ENCODE data around the gene ABLIM1. TPM values are rescaled to one million over a fixed set of nuclear protein-coding genes. Genes with fewer than 3 reads are reported as not detected.

The ABLIM1 gene
- total RNA-seq, 4 donors from 2014 or later = 84.7 to 203 (median 150) TPM

DNA sequence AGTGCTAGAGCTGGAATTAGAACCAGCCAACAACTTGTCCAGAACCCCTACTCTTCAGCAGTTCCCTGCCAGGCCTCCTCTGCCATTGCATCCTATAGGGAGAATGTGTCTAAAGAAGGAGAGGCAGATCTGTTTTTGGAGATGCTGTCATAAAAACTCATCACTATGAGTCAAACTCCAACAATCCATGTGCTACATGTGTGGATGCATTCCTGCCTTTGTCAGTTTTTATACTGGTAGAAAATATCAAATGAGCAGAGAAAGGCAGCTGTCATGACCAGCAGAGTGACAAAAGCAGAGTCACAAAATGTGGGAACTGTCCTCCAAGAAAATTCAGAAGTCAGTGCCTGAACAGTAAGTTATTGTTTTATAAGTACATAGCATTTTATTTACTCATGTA, 93.0 kb downstream of the ABLIM1 start:
- no peaks in the 10 kb centered on the region for H3K36me3 ChIP-seq
- DNase-seq = no peak

DNA sequence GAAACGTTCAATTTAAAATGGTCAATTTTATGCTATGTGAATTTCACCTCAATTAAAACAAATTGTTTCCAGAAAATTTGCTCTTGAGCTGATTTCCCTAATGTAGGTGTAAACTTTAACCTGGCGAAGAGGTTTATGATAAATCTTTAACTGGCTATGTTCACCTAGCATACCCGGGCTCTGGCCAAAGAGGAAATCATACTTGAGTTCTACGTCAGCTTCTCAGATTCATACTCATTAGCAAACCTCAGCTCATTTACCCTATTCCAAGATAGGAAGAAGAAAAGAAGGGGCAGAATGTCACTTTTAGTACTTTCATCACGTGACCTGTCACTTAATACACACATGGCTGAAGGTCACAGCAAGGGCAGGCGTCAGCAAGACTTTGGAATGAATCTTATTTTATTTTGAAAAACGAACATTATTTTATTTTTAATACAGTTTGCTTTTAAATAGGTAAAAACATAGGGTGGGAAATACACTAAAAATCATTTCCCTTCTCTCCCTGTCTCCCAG, 97.0 kb downstream of the ABLIM1 start:
- peaks cover 4 to 24% of the 10 kb centered on the region in 2 donors for H3K4me1 ChIP-seq

More for the DNA sequence above, 93.0 kb downstream of the ABLIM1 start:
- in situ Hi-C loops (cut with MboI; ENCODE audit: low sequenced_read_pairs in 4 of 4) = loop anchor here in 1 of 4 donors (25.0 kb wide), 2 partner anchors 253 to 572 kb away; no protein-coding TSS in a partner anchor
- no peak for TF ChIP-seq CTCF (IDR thresholded peaks at IDR 0.05 in 4 of 5, conservative IDR thresholded peaks at IDR 0.05 in 1 of 5)
- TF ChIP-seq POLR2A (IDR thresholded peaks at IDR 0.05) = no peak
- intact Hi-C loops (cut with DNase I; ENCODE audit: low total_unique reads) = no loop called here
- Histone ChIP-seq H3K27me3 (no peaks in the 10 kb centered on the region), H3K9me3 (no peaks in the 10 kb centered on the region), H3K4me3 (no peak overlapping the region), H3K4me1 (peaks cover 0 to 6% of the 10 kb centered on the region in 2 donors), H3K27ac (peak overlapping the region in 3 of 4 donors; percentile 3 to 32 (median 12))
- ATAC-seq = no peak

GRCh38 chr10:114560144-114560543, 97.9 kb downstream of the ABLIM1 start:
- in situ Hi-C loops (cut with MboI; ENCODE audit: low sequenced_read_pairs in 4 of 4) (loop anchor here in 1 of 4 donors (25.0 kb wide), 2 partner anchors 248 to 577 kb away; no protein-coding TSS in a partner anchor), intact Hi-C loops (cut with DNase I; ENCODE audit: low total_unique reads) (no loop called here)
- ATAC-seq (no peak), DNase-seq (no peak)
- no peak for TF ChIP-seq POLR2A (IDR thresholded peaks at IDR 0.05)
- TF ChIP-seq CTCF (IDR thresholded peaks at IDR 0.05 in 4 of 5, conservative IDR thresholded peaks at IDR 0.05 in 1 of 5) = no peak
- Histone ChIP-seq H3K9me3 (peaks cover 0 to 5% (median 0%) of the 10 kb centered on the region in 3 donors), H3K36me3 (no peaks in the 10 kb centered on the region), H3K27me3 (no peaks in the 10 kb centered on the region), H3K4me3 (no peak overlapping the region), H3K27ac (peak overlapping the region; percentile 2 to 81 (median 58)), H3K4me1 (peaks cover 6 to 33% of the 10 kb centered on the region in 2 donors)

More for the DNA sequence above, 97.0 kb downstream of the ABLIM1 start:
- H3K36me3 ChIP-seq = no peaks in the 10 kb centered on the region
- ATAC-seq = no peak
- H3K27ac ChIP-seq = peak overlapping the region in 3 of 4 donors; percentile 39 to 81 (median 78)
- H3K4me3 ChIP-seq = no peak overlapping the region
- intact Hi-C loops (cut with DNase I; ENCODE audit: low total_unique reads) = no loop called here
- peaks cover 0 to 5% (median 0%) of the 10 kb centered on the region in 3 donors for H3K9me3 ChIP-seq
- no peaks in the 10 kb centered on the region for H3K27me3 ChIP-seq
- DNase-seq = no peak
- TF ChIP-seq POLR2A (IDR thresholded peaks at IDR 0.05) (no peak), CTCF (IDR thresholded peaks at IDR 0.05 in 4 of 5, conservative IDR thresholded peaks at IDR 0.05 in 1 of 5) (no peak)
- in situ Hi-C loops (cut with MboI; ENCODE audit: low sequenced_read_pairs in 4 of 4) = loop anchor here in 1 of 4 donors (25.0 kb wide), 2 partner anchors 249 to 576 kb away; no protein-coding TSS in a partner anchor

DNA sequence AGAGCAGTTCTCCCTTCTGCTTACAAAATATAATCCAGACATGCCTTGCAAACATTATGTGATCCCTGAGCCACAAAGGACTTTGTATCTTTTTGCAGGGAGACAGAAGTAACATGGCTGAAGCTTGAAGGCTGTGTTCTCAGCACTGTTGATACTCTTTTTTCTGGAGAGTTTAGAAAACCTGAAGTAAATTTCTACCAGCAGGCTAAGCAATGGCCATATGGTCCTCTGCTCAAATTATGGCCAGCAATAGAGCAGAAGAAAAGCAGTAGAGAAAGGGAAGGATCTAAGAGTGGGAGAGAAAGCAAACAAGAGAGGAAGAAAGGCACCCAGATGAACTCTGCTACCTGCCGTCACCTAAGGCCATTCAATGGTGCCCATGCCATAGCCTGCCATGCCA, 98.4 kb downstream of the ABLIM1 start:
- TF ChIP-seq POLR2A (IDR thresholded peaks at IDR 0.05) = no peak
- TF ChIP-seq CTCF (IDR thresholded peaks at IDR 0.05 in 4 of 5, conservative IDR thresholded peaks at IDR 0.05 in 1 of 5) = no peak
- intact Hi-C loops (cut with DNase I; ENCODE audit: low total_unique reads) (loop anchor here (10.0 kb wide), 1 partner anchor 265 kb away; the partner anchor contains the start of gene FHIP2A), in situ Hi-C loops (cut with MboI; ENCODE audit: low sequenced_read_pairs in 4 of 4) (loop anchor here in 3 of 4 donors (10.0 to 25.0 kb wide), 4 partner anchors 135 to 578 kb away; no protein-coding TSS in a partner anchor)
- Histone ChIP-seq H3K27me3 (no peaks in the 10 kb centered on the region), H3K4me3 (no peak overlapping the region), H3K36me3 (no peaks in the 10 kb centered on the region), H3K4me1 (peaks cover 6 to 38% of the 10 kb centered on the region in 2 donors), H3K9me3 (peaks cover 0 to 5% (median 0%) of the 10 kb centered on the region in 3 donors), H3K27ac (peak overlapping the region; percentile 2 to 81 (median 58))
- no peak for DNase-seq
- no peak for ATAC-seq
